HG02798 (cell line): Measurements from ENCODE around the gene ST7.
"Not testable (repeated sequence)": the region's sequence is repeated elsewhere in the genome, so short reads cannot be mapped to it uniquely, and the experiment has no call there.

ENCODE experiments used
- ATAC-seq: cut with Tn5 transposase; IDR thresholded peaks from one replicate; pipeline ENCODE4 v1.9.1; 2021; ENCODE audit warnings: mild to moderate bottlenecking; ENCODE audit not compliant: unreplicated experiment, poor library complexity

ST7 gene, protein sequence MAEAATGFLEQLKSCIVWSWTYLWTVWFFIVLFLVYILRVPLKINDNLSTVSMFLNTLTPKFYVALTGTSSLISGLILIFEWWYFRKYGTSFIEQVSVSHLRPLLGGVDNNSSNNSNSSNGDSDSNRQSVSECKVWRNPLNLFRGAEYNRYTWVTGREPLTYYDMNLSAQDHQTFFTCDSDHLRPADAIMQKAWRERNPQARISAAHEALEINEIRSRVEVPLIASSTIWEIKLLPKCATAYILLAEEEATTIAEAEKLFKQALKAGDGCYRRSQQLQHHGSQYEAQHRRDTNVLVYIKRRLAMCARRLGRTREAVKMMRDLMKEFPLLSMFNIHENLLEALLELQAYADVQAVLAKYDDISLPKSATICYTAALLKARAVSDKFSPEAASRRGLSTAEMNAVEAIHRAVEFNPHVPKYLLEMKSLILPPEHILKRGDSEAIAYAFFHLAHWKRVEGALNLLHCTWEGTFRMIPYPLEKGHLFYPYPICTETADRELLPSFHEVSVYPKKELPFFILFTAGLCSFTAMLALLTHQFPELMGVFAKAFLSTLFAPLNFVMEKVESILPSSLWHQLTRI

GRCh38 chr7:116953372-116953905 is at the start of gene ST7:
Gene ST7, plus strand, starts transcription at chr7:116953501. Its CDS starts 40 bp downstream, at chr7:116953541.
- peak; percentile 48 for ATAC-seq

- no peak for ATAC-seq
Measured at GRCh38 chr7:116906391-116906790, 46.9 kb upstream of the ST7 start.

GRCh38 chr7:116910383-116910782 is 42.9 kb upstream of the ST7 start:
- ATAC-seq: no peak

DNA sequence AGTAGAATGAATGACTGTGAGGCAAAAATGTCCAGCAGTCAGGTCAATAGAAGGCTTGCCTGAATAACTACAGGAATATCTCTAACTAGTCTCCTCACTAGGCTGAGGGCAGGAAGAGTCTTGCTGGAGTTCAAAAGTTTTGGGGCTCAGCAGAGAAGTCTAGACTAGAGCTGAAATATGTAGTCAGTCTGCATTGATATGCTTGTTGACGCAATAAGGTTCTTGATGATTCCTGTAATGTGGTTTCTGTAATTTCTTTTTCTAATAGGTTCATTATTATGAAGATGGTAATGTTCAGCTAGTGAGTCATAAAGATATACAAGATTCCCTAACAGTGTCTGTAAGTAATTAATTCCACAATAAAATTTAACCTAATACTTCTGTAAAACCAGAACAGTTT is 41.5 kb upstream of the ST7 start:
- ATAC-seq: no peak

GRCh38 chr7:116912269-116912909 is 40.9 kb upstream of the ST7 start:
- no peak for ATAC-seq

- no peak for ATAC-seq
Measured at GRCh38 chr7:116918704-116919103, 34.6 kb upstream of the ST7 start.

GRCh38 chr7:116920359-116920758 is 32.9 kb upstream of the ST7 start:
- ATAC-seq: no peak

GRCh38 chr7:116922545-116922944 is 30.8 kb upstream of the ST7 start:
- ATAC-seq: no peak

DNA sequence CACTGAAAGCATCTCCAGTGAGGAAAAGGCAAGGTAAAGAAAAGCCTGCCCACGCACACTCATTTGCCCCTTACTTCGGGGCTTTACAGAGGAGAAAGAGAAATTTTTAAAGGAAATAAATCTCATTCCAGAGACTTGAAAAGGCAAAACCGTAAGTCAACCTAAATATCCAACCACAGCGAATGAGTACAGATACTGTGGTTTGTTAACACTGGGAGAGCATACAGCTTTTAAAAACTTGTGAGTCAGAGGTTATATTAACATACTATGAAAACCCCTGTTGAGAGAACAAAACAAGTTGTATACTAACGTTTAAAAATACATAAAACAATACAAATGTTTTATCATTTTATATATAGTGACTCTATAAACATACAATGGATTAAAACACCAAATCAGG is 28.6 kb upstream of the ST7 start:
- no peak for ATAC-seq

DNA sequence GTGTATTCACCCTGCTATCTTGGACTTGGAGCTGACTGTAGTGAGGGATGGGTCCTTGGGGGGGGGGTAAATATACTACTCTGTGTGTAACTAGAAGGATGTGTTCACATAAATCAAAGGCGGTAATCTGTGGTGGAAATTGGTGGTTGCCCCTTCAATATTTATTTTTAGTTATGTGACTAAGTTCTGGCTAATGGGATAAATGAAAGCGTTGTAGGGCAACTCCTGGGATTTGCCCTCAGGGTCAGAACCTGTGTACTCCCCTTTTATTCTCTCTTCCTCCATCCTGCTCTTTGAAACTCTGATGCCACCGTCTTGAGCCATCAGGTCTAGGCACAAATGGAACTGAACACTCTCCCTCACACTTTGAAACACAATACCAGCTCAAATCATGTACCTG is 24.3 kb upstream of the ST7 start:
- no peak for ATAC-seq

- peak; percentile 84 for ATAC-seq
Measured at GRCh38 chr7:116929914-116930913, 23.1 kb upstream of the ST7 start.

DNA sequence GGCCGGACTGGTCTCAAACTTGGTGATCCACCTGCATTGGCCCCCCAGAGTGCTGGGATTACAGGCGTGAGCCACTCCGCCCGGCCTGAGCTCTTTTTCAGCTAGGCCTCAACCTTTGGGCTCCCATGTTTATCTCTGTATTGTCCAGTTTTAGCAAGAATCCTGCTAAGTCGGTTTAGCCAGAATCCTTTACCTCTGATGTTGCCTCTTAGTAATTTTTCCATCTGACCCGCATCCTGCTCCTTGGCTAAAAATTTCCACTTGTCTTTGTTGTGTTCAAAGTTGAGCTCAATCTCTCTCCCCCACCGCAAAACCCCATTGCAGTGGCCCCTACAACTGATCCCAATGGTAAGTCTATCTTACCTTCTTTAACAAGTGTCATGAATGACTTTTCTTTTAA is 20.7 kb upstream of the ST7 start:
- no peak for ATAC-seq

DNA sequence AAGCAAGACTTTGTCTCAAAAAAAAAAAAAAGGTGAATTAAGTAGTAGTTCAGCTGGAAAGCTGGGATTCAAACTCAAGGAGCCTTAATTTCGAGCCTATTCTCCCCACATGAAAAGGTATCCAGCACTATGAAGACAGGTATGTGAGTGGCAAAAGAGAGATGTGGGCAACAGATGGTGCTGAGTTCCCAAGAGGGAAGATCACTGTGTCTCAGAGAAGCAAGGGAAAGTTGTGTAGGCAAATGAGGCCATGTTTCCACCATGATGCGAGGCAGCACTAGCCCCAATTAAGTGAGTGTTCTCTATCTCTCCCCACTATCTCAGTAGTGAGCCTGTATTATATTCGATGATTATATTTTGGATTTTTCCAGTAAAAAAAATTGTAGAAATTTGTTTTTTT is 19.8 kb upstream of the ST7 start:
- no peak for ATAC-seq

DNA sequence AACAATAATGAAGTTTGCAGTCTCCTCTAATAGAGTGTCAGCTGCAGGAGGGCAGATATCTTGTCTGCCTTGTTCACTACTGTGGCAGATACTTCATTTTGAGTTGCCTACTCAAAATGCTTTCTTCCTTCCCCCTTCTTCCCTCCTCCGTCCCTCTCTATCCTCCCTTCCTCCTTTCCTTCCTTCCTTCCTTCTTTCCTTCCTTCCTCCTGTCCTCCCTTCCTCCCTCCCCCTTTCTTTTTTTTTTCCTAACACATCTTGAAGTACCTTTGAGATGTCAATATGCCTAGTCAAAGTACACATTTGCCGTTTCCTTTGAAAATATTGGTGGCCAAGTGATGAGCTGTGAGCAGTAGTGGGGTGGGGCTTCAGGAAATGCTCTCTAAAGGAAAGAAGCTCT is 18.7 kb upstream of the ST7 start:
- ATAC-seq: no peak

DNA sequence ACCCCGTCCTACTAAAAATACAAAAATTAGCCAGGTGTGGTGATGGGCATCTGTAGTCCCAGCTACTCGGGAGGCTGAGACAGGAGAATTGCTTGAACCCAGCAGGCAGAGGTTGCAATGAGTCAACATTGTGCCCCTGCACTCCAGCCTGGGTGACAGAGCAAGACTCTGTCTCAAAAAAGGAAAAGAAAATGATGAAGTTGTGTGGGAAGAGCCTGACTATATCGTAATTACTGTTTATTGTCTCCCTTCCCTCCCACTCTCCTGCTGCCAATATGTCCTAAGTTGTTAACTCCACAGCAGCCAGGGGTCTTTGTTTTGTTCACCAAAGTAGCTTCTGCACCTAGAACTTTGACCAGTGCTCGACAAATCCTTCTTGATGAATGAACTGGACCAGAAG is 16.5 kb upstream of the ST7 start:
- not testable (repeated sequence) for ATAC-seq

DNA sequence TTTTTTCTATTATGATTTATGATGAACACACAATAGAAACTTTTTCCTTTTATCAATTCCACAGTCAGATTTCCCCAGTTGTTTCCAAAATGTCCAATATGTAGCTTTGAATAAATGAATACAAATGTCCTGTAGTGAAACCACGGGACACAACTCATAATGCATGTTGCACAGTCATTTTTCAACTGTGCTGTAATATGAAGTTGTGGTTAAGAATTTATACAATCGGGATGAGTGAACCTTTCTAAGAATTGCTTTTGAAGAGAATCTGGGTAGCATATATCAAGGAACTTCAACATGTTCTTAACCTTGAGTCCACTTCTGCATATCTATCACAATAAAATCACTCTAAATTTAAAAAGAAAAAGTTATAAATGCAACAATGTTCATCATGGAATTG is 14.6 kb upstream of the ST7 start:
- ATAC-seq: no peak

GRCh38 chr7:116940689-116941370 is 12.5 kb upstream of the ST7 start:
- ATAC-seq: no peak

DNA sequence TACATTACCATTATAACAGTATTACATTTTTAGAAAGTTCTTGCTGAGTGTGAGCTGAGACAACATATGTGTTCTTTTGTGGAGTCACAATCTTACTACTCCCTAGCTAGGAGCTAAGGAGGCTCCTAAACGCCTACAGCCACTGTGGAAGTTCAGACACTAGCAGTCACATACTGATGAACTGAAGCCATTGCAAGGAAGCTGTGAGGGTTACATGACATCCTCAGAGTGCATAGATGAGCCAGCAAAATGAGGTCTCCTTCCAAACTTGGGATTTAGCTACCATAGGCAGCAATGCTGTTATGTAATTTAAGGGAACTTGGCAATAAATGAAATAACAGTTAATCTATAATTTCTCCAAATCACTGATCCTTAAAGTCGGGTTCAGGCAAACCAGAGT is 10.8 kb upstream of the ST7 start:
- ATAC-seq: no peak

DNA sequence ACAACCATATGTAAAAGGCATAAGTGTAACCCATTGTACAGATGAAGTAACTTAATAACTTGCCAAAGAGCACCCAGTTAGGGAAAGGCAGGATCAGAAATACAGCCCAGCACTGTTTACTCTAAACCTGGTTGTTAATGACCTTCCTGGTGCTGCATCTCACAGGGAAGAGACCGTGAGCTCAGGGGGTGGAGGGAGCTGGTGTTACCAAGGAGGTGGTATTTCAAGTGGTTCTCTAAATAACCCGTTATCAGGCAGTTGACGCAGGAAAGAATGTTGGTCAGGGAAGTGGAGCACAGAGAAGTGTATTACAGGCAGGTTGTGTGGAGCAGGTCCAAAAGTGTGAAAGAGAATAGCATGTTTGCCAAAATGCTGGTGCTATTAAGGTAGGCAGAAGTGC is 4.4 kb upstream of the ST7 start:
- no peak for ATAC-seq
